Activated naive CD8-positive, alpha-beta T cell treated with anti-CD3 and anti-CD28 coated beads for 36 hours (primary cell): ENCODE data around the gene DHRS13. TPM values are rescaled to one million over a fixed set of nuclear protein-coding genes. Genes with fewer than 3 reads are reported as not detected.

ENCODE experiments used
- DNase-seq: peaks from one replicate; pipeline ENCODE4 v3.0.0; 2021
- H3K27ac Mint-ChIP-seq: one replicate; pipeline ENCODE4 v1.8.0; 2022; ENCODE audit warnings: mild to moderate bottlenecking, moderate library complexity, mixed read lengths
- H3K27me3 Mint-ChIP-seq: one replicate; pipeline ENCODE4 v1.8.0; 2022; ENCODE audit warnings: mild to moderate bottlenecking, mixed read lengths
- H3K36me3 Mint-ChIP-seq: one replicate; pipeline ENCODE4 v1.8.0; 2021; ENCODE audit warnings: mild to moderate bottlenecking, mixed read lengths
- H3K4me1 Mint-ChIP-seq: one replicate; pipeline ENCODE4 v1.8.0; 2021; ENCODE audit warnings: mixed read lengths
- H3K4me3 Mint-ChIP-seq: one replicate; pipeline ENCODE4 v1.8.0; 2022; ENCODE audit warnings: mild to moderate bottlenecking, moderate library complexity, mixed read lengths
- H3K9me3 Mint-ChIP-seq: one replicate; pipeline ENCODE4 v1.8.0; 2022; ENCODE audit warnings: mixed read lengths
- total RNA-seq, 2 experiments: library from RNA; stranded (reverse); gene quantifications; one replicate each; pipeline ENCODE4 v1.2.3, GENCODE V29; 2021

DHRS13 gene
- total RNA-seq, 2 experiments from 2014 or later: 31.8 to 34.1 TPM

DNA sequence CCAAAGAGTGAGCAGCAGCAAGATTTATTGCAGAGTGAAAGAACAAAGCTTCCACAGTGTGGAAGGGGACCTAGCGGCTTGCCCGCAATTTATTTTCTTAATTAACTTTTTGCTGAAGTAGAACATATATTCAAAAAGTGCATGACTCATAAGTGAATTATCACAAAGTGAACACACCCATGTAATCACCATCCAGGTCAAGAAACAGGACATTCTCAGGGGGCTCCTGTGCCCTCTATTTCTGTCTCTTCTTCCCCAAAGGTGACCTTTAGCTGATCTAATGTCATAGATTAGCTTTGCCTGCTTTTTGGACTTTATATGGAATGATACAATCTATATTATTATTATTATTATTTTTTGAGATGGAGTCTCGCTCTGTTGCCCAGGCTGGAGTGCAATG is 28.1 kb downstream of the DHRS13 start:
- H3K27ac Mint-ChIP-seq: no peak overlapping the region
- H3K9me3 Mint-ChIP-seq: peaks cover 1% of the 10 kb centered on the region
- H3K27me3 Mint-ChIP-seq: no peaks in the 10 kb centered on the region
- no peak for DNase-seq
- H3K4me1 Mint-ChIP-seq: peaks cover 46% of the 10 kb centered on the region
- H3K4me3 Mint-ChIP-seq: no peak overlapping the region
- peaks cover 10% of the 10 kb centered on the region for H3K36me3 Mint-ChIP-seq

DNA sequence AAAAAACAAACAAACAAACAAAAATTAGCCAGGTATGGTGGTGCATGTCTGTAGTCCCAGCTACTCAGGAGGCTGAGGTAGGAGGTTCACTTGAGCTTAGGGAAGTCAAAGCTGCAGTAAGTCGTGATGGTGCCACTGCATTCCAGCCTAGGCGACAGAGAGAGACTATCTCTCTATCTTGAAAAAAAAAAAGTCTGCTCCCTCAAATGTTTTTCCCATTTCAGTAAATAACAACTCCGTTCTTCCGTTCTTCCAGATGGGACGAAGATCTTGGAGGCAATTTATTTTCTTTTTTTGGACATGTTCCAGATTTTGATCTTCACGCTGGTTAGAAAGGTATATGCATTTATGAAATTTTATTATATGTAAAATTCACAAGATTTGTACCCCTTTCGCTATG is 29.0 kb downstream of the DHRS13 start:
- Mint-ChIP-seq H3K36me3 (peaks cover 10% of the 10 kb centered on the region), H3K27me3 (no peaks in the 10 kb centered on the region), H3K27ac (no peak overlapping the region), H3K9me3 (peaks cover 1% of the 10 kb centered on the region), H3K4me3 (no peak overlapping the region), H3K4me1 (peaks cover 43% of the 10 kb centered on the region)
- no peak for DNase-seq

DNA sequence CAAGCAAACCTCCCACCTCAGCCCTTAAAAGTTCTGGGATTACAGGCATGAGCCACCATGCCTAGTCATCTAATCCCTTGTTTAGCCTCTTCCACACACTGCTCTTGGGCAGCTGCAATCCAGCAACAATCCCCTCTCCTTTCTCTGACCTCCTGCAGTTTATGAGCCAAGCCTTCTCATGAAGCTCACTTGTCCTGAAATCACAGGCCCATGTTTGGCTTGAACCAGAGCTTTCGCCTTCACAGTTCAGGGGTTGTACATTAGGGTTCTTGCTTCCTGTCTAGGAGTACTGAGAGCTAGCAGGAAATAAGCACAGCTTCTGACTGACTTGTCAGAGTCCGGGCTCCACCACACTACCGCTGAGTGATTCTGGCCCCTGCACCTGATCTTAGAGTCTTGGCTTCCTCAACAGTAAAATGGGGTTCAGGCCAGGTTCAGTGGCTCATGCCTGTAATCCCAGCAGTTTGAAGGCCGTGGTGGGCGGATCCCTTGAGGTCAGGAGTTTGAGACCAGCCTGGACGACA is 31.8 kb downstream of the DHRS13 start:
- Mint-ChIP-seq H3K36me3 (no peaks in the 10 kb centered on the region), H3K27ac (peak overlapping the region; percentile 84), H3K9me3 (no peaks in the 10 kb centered on the region), H3K4me3 (no peak overlapping the region), H3K4me1 (peaks cover 21% of the 10 kb centered on the region), H3K27me3 (no peaks in the 10 kb centered on the region)
- peak; percentile 42 for DNase-seq

DNA sequence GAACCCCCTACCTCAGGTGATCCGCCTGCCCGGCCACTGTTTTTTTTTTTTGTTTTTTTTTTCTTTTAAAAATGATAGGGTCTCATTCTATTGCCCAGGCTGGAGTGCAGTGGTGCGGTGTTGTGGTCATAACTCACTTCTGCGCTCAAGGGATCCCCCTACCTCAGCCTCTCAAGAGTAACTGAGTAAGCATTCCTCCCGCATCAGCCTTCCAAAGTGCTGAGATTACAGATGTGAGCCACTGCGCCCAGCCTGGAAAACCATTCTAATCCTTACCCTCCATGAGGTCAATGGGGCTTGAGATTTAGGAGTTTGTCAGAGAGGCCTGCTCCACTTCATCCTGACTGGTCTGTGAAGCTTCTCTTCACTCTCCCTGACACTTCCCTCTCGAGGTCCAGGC is 35.6 kb downstream of the DHRS13 start:
- Mint-ChIP-seq H3K4me1 (peaks cover 11% of the 10 kb centered on the region), H3K27ac (no peak overlapping the region), H3K27me3 (no peaks in the 10 kb centered on the region), H3K9me3 (no peaks in the 10 kb centered on the region), H3K36me3 (peaks cover 4% of the 10 kb centered on the region), H3K4me3 (no peak overlapping the region)
- no peak for DNase-seq

DNA sequence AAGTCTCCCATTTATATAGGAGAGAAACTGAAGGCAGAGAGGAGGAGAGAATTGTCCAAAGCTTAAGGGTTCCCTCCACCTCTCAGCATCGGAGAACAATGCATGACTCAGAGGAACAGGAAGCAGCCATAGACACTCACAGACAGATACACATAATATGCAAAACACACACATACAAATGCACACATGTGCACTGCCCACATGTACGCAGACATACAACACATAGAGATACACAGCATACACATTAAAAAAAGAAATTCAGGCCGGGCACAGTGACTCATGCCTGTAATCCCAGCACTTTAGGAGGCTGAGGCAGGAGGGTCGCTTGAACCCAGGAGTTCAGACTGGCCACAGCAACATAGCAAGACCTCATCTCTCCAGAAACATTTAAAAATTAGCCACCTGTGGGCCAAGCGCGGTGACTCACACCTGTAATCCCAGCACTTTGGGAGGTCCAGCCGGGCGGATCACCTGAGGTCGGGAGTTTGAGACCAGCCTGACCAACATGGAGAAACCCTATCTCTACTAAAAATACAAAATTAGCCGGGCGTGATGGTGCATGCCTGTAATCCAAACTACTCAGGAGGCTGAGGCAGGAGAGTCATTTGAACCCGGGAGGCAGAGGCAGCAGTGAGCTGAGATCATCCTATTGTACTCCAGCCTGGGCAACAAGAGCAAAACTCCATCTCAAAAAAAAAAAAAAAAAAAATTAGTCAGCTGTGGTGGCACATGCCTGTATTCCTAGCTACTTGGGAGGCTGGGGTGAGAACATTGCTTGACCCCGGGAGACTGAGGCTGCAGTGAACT is 36.7 kb downstream of the DHRS13 start:
- H3K9me3 Mint-ChIP-seq: no peaks in the 10 kb centered on the region
- peaks cover 3% of the 10 kb centered on the region for H3K4me1 Mint-ChIP-seq
- peaks cover 4% of the 10 kb centered on the region for H3K36me3 Mint-ChIP-seq
- no peaks in the 10 kb centered on the region for H3K27me3 Mint-ChIP-seq
- H3K27ac Mint-ChIP-seq: no peak overlapping the region
- no peak overlapping the region for H3K4me3 Mint-ChIP-seq
- DNase-seq: no peak

DNA sequence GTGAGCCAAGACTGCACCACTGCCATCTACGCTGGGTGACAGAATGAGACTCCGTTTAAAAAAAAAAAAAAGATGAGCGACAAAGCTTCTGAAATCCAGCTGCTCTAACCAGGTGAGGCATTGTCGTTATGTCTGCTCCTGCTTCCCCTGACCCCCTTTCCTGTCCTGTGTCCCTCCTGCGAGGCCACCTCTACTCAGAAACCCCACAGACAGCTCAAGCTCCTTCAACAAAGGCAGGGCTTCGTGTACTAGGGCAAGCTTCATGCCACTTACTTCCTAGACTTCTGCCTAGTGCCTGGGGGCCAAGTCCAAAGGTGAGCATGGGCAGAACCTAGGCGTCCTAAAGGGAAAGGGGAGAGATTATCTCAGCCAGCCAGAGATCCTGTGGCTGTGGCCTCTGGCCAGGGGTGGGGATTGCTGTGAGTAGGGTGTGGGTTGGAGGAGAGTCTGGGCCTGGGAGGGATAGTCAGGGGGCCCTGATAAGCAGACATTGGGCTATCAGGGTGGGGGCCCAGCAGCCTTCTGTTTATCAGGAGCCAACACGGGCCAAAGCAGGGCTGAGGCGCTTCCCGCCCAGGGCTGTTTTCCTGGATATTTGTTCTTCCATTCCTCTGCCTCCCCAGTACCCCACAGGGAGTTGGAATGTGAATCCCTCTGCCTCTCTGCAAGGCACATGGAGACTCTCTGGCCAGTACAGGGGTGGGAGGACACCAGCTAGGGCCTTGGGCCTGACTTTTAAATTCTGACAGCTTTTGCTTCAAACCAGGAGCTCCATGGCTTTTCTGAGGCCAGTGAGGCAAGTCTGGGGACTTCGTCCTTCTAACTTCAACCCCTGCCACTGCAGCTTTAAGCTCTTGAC is 37.7 kb downstream of the DHRS13 start:
- DNase-seq: no peak
- no peaks in the 10 kb centered on the region for H3K4me1 Mint-ChIP-seq
- H3K27me3 Mint-ChIP-seq: no peaks in the 10 kb centered on the region
- no peaks in the 10 kb centered on the region for H3K9me3 Mint-ChIP-seq
- H3K36me3 Mint-ChIP-seq: peaks cover 4% of the 10 kb centered on the region
- H3K4me3 Mint-ChIP-seq: no peak overlapping the region
- H3K27ac Mint-ChIP-seq: no peak overlapping the region

DNA sequence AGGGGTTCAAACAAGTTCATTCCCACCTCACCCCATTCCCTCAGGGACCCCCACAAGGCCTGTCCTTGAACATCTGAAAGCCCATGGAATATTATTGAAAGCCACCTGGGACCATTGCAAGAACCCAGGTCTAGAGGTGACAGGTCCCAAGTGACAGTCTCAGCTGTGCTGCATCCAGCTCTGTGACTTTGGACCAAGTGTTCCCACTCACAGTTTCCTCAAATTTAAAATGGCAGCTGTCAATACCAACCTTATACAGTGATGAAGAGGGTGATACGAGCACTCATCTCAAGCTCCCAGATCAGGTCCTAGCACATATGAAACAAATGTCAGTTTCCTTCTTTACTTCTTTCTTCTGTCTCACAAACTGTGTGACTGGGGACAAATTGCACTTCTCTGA is 38.9 kb downstream of the DHRS13 start:
- no peak for DNase-seq
- Mint-ChIP-seq H3K27me3 (no peaks in the 10 kb centered on the region), H3K4me1 (no peaks in the 10 kb centered on the region), H3K9me3 (no peaks in the 10 kb centered on the region), H3K27ac (no peak overlapping the region), H3K4me3 (no peak overlapping the region), H3K36me3 (peaks cover 4% of the 10 kb centered on the region)

DNA sequence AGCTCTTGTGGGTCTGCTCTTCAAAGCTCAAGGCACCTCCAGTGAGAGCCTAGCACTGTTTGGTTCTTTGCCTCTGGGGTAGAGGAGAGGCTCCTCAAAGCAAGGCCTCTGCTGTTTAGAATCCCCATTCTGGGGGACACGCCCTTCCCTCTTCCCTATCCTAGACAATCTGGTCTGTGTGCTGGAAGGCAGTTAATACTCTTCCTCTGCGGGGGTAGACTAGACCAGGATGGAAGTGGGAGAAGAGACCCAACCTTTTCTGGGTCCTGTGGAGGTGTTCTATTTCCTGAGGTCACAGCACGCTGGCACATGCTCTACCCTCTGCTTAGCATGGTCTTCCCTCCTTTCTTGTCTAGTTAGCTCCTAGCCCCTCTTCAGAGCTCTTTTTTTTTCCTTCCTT is 40.3 kb downstream of the DHRS13 start:
- Mint-ChIP-seq H3K4me1 (peaks cover 6% of the 10 kb centered on the region), H3K9me3 (no peaks in the 10 kb centered on the region), H3K27me3 (no peaks in the 10 kb centered on the region), H3K36me3 (peaks cover 11% of the 10 kb centered on the region), H3K4me3 (no peak overlapping the region), H3K27ac (no peak overlapping the region)
- no peak for DNase-seq

DNA sequence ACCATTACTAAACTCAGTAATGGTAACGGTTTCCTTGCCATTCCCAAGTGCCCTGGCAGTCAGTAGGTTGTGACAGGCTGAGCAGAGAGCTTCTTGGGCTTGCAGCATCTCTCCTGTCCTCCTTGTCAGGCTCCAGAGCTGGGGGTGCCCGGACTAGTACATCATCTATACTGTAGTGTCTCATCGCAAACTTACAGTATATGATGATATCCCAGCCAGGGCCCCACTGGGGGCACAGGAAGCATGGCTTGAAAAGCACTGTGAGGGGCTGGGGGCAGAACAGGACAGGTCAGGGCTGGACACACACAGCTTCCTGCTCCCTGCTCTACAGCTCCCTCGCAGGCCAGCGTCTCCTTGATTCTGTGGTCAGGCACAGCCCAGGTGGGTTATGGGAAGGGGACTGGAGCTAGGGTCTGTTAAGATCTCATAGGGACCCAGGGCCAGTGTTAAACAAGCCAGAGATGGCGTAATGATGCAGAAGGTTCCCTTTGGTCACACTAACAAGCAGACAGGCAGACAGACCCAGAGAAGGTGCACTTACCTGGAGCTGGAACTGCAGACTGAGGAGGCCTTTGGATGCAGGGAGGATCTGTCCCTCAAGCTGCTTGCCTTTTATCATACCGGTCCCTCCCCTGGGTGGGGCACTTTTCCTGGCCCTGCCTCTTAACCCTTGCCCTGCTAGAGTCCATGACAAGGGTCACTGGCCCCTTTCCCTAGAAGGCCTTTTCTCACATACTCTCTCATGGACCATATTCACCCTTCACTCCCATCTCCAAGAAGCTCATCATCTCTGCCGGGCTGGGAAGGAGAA is 41.3 kb downstream of the DHRS13 start:
- Mint-ChIP-seq H3K36me3 (peaks cover 14% of the 10 kb centered on the region), H3K27ac (no peak overlapping the region), H3K9me3 (no peaks in the 10 kb centered on the region), H3K4me3 (no peak overlapping the region), H3K27me3 (no peaks in the 10 kb centered on the region), H3K4me1 (peaks cover 8% of the 10 kb centered on the region)
- DNase-seq: no peak

DNA sequence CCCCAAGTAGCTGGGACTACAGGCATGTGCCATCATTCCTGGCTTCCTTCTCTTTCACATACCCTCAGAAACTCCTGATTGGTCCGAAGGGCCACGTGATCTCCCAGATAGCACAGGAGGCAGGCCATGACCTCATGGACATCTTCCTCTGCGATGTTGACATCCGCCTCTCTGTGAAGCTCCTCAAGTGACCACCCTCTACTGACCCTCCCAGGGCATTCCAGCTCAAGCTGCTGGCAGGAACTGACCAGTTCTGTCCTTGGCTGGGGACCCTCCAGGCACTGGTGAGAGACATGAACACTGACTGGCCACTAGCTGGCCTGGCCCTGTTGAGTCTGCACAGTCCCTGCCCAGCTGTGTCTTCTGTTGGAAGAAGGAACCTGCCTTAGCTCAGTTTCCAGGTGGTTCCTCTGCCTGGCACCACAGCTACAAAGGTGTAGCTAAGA is 42.5 kb downstream of the DHRS13 start:
- no peak for DNase-seq
- H3K27me3 Mint-ChIP-seq: no peaks in the 10 kb centered on the region
- H3K9me3 Mint-ChIP-seq: no peaks in the 10 kb centered on the region
- peaks cover 15% of the 10 kb centered on the region for H3K4me1 Mint-ChIP-seq
- peaks cover 14% of the 10 kb centered on the region for H3K36me3 Mint-ChIP-seq
- no peak overlapping the region for H3K4me3 Mint-ChIP-seq
- peak overlapping the region; percentile 42 for H3K27ac Mint-ChIP-seq

DNA sequence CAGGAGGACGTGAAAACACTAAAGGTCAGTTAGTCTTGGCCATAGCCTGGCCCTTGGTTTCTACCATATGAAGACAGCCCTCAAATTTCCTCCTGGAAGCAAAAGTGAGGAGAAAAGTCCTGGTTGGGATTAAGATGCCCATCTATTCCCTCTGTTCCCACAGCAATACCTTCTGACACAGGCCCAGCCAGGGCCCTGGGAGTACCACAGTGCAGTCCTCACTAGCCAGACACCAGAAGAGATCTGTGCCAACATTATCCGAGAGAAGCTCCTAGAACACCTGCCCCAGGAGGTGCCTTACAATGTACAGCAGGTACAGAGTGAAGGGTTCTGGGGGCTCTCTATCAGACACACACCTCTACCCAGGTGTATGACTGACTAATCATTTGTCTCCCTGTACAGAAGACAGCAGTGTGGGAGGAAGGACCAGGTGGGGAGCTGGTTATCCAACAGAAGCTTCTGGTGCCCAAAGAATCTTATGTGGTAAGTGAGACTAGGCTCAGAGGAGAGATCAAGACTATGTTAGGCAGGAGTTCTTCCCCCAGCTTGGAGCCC is 44.0 kb downstream of the DHRS13 start:
- H3K27ac Mint-ChIP-seq: peak overlapping the region; percentile 71
- H3K36me3 Mint-ChIP-seq: peaks cover 16% of the 10 kb centered on the region
- no peak overlapping the region for H3K4me3 Mint-ChIP-seq
- no peaks in the 10 kb centered on the region for H3K9me3 Mint-ChIP-seq
- H3K4me1 Mint-ChIP-seq: peaks cover 18% of the 10 kb centered on the region
- no peak for DNase-seq
- H3K27me3 Mint-ChIP-seq: no peaks in the 10 kb centered on the region

DNA sequence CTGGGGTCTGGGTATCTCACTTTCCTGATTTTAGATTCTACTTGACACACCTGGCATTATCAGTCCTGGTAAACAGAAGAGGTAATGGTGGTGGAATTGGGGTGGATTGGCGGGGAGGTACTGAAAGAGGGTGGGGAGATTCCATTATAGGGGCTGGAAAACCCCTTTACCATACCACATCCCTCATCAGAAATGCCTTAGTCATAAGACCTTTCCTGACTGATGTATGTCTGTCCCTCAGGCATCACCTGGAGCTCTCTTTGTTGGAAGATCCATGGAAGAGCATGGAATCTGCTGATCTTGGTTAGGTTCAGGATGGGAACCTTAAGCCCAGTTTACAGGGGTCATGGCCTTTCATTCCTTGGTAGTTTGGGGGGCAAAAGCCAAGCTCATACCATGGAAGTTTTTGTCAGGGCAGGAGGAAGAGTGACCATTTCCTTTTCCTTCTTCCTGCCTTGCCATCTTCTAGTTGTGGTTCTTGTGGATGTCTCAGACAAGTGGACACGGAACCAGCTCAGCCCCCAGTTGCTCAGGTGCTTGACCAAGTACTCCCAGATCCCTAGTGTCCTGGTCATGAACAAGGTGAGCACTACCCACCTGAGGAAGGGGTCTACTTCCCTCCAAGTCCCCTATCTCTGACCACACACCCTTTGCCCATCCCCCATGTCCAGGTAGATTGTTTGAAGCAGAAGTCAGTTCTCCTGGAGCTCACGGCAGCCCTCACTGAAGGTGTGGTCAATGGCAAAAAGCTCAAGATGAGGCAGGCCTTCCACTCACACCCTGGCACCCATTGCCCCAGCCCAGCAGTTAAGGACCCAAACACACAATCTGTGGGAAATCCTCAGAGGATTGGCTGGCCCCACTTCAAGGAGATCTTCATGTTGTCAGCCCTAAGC is 44.7 kb downstream of the DHRS13 start:
- no peaks in the 10 kb centered on the region for H3K27me3 Mint-ChIP-seq
- peak overlapping the region; percentile 30 for H3K4me3 Mint-ChIP-seq
- H3K4me1 Mint-ChIP-seq: peaks cover 21% of the 10 kb centered on the region
- no peaks in the 10 kb centered on the region for H3K9me3 Mint-ChIP-seq
- H3K36me3 Mint-ChIP-seq: peaks cover 16% of the 10 kb centered on the region
- no peak for DNase-seq
- peak overlapping the region; percentile 71 for H3K27ac Mint-ChIP-seq

DNA sequence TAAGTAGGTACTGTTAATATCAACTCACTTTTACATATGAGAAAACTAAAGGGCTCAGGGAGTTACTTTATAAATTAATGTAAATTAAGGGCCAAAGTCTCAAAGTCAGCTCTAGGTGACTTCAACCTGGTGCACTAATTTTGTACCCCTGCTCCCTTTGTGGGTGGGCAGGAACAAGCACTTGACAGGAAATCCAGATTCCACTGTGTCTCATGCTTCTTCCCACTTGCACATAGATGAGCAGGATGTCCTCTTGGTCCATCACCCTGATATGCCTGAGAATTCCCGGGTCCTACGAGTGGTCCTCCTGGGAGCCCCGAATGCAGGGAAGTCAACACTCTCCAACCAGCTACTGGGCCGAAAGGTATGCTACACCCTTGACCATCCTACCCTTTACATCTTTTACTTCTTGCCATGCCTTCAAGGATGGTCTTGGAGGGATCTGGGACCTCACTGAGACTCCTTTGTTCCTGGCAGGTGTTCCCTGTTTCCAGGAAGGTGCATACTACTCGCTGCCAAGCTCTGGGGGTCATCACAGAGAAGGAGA is 46.8 kb downstream of the DHRS13 start:
- no peak for DNase-seq
- H3K27me3 Mint-ChIP-seq: no peaks in the 10 kb centered on the region
- H3K36me3 Mint-ChIP-seq: peaks cover 12% of the 10 kb centered on the region
- H3K4me3 Mint-ChIP-seq: peak overlapping the region; percentile 84
- H3K9me3 Mint-ChIP-seq: no peaks in the 10 kb centered on the region
- peak overlapping the region; percentile 65 for H3K27ac Mint-ChIP-seq
- peaks cover 21% of the 10 kb centered on the region for H3K4me1 Mint-ChIP-seq
